HepG2 (cell line): Measurements from ENCODE around the gene IFITM10. TPM values are rescaled to one million over a fixed set of nuclear protein-coding genes. Genes with fewer than 3 reads are reported as not detected.
"Not testable (repeated sequence)": the region's sequence is repeated elsewhere in the genome, so short reads cannot be mapped to it uniquely, and the experiment has no call there.

Experiments
- ATAC-seq: fragments of 200-7000 bp; cut with Tn5 transposase; 3 replicates; pipeline ENCODE4 v1.9.1; 2020; ENCODE audit warnings: mild to moderate bottlenecking, moderate library complexity
- BruUV-seq: library from RNA; stranded (reverse); fragments of 400-500 nt; replicated peaks from 2 replicates; lab custom pipeline; 2021; lab: Mats Ljungman, UMichigan
- CTCF ChIA-PET: fragments of 300-600 bp; formaldehyde crosslinking; extraction: SDS; loops from one replicate; lab custom pipeline; 2021; ENCODE audit warnings: low total read pairs, inconsistent platforms, low intra/inter-chr PET ratio; lab: Yijun Ruan, JAX
- POLR2A ChIA-PET: fragments of 350-600 bp; sonication (Branson Sonifier 250); formaldehyde crosslinking; loops from one replicate; lab custom pipeline; 2020; ENCODE audit warnings: antibody characterized with exemption, inconsistent platforms; lab: Yijun Ruan, JAX
- DNase-seq: peaks from one replicate; pipeline ENCODE4 v3.0.0-alpha.2; 2015; ENCODE audit warnings: low spot score
- FAIRE-seq: peaks from 3 replicates; lab custom pipeline; 2011; peaks lifted over from hg19 to GRCh38; lab: Jason Lieb, UNC
- H2AFZ ChIP-seq: one replicate; pipeline ENCODE4 v1.6.1; 2011; ENCODE audit warnings: low read length, inconsistent platforms
- H3K27ac ChIP-seq: fragments of 300-600 bp; 3 replicates; pipeline ENCODE4 v1.8.0; 2011; ENCODE audit warnings: mixed run types, mild to moderate bottlenecking, mixed read lengths, low read length, inconsistent platforms; ENCODE audit not compliant: insufficient read depth; ENCODE audit errors: extremely low read length
- H3K27me3 ChIP-seq, 2 experiments: fragments of 200-600 bp in 1 of 2; 2 replicates in 1 of 2; 3 replicates in 1 of 2; pipeline versions ENCODE4 v1.6.0 to v1.8.0; 2011; ENCODE audit warnings: low read length in 2 of 2, mild to moderate bottlenecking in 2 of 2, moderate library complexity in 2 of 2, inconsistent platforms in 1 of 2; ENCODE audit not compliant: insufficient read depth in 2 of 2, control insufficient read depth in 1 of 2
- H3K36me3 ChIP-seq, 2 experiments: fragments of 200-600 bp in 1 of 2; replicated peaks in 1 of 2; 2 replicates in 1 of 2; 3 replicates in 1 of 2; pipeline versions ENCODE4 v1.5.1 to v1.8.0; 2011; ENCODE audit warnings: low read length in 2 of 2, inconsistent platforms in 1 of 2; ENCODE audit not compliant: insufficient read depth in 2 of 2, control insufficient read depth in 1 of 2
- H3K4me1 ChIP-seq: 2 replicates; pipeline ENCODE4 v1.5.1; 2012; ENCODE audit warnings: low read length, inconsistent platforms; ENCODE audit not compliant: insufficient read depth
- H3K4me2 ChIP-seq: 2 replicates; pipeline ENCODE4 v1.6.0; 2011; ENCODE audit warnings: low read depth, low read length, inconsistent platforms
- H3K4me3 ChIP-seq, 3 experiments: fragments of 200-600 bp in 1 of 3; sonication (generic), shearing (Covaris generic) in 1 of 3; replicated peaks in 1 of 3; 2 replicates each; pipeline ENCODE4 v1.5.1; 2011 to 2016; ENCODE audit warnings: low read length in 3 of 3, inconsistent platforms in 2 of 3, low read depth in 2 of 3, mild to moderate bottlenecking in 2 of 3, control low read depth in 1 of 3, mixed read lengths in 1 of 3; ENCODE audit not compliant: insufficient read depth in 1 of 3
- H3K79me2 ChIP-seq: one replicate; pipeline ENCODE4 v1.6.1; 2011; ENCODE audit warnings: low read length, inconsistent platforms; ENCODE audit not compliant: insufficient read depth
- H3K9ac ChIP-seq: 2 replicates; pipeline ENCODE4 v1.6.0; 2011; ENCODE audit warnings: mild to moderate bottlenecking, low read depth, low read length, inconsistent platforms; ENCODE audit not compliant: insufficient read depth
- H3K9me3 ChIP-seq: 2 replicates; pipeline ENCODE4 v1.5.1; 2012; ENCODE audit warnings: mild to moderate bottlenecking, low read length
- H4K20me1 ChIP-seq: 2 replicates; pipeline ENCODE4 v1.6.0; 2011; ENCODE audit warnings: inconsistent platforms, mild to moderate bottlenecking, low read length, moderate library complexity; ENCODE audit not compliant: insufficient read depth
- ESRRA ChIP-seq: sonication (generic); formaldehyde crosslinking; IDR thresholded peaks from 2 replicates; pipeline ENCODE4 v1.5.1; 2020; ENCODE audit warnings: mild to moderate bottlenecking, low read depth, missing genetic modification reagents
- KDM2A ChIP-seq: sonication (generic); formaldehyde crosslinking; IDR thresholded peaks from 2 replicates; pipeline ENCODE4 v1.4.0; 2020; ENCODE audit warnings: low read depth, missing genetic modification reagents, borderline replicate concordance
- ZBTB40 ChIP-seq, 2 experiments: fragments of 450-650 bp in 1 of 2; sonication (generic) in 1 of 2; formaldehyde crosslinking in 1 of 2; IDR thresholded peaks; 2 replicates each; pipeline versions ENCODE4 v1.6.1 to v1.8.0; 2016 to 2022; ENCODE audit warnings: antibody characterized with exemption in 1 of 2, mild to moderate bottlenecking in 1 of 2, missing genetic modification reagents in 1 of 2
- ZNF281 ChIP-seq: sonication (generic); formaldehyde crosslinking; IDR thresholded peaks from 2 replicates; pipeline ENCODE4 v1.4.0; 2020; ENCODE audit warnings: missing genetic modification reagents, borderline replicate concordance
- WGBS: methylation state at CpG from one replicate; pipeline ENCODE4 v1.1.6; 2017; ENCODE audit warnings: low lambda C conversion rate; 5-methylcytosine and 5-hydroxymethylcytosine counted together
- in situ Hi-C: cut with HindIII; loops from 2 replicates; pipeline ENCODE4 v1.10.0; 2017; ENCODE audit warnings: low pct_unique_long_range_greater_than_20kb; ENCODE audit not compliant: extremely low pct_ligation_motif_present
- intact Hi-C: fragments of 100-400 bp; cut with micrococcal nuclease; formaldehyde crosslinking; loops from one replicate; pipeline ENCODE4 v1.10.0; 2022; ENCODE audit not compliant: unreplicated experiment
- polyA plus RNA-seq, 8 experiments: library from polyadenylated mRNA; depleted of rRNA in 3 of 8; stranded (reverse) in 7 of 8; unstranded in 1 of 8; fragments of >200 nt; fragmentation: Illumina TruSeq in 4 of 8; extraction: Trizol in 4 of 8; gene quantifications; 2 replicates each; pipeline versions ENCODE4 v1.2.1 to v1.2.3, GENCODE V29; 2011 to 2016; ENCODE audit warnings: low read depth in 4 of 8, missing spikeins in 1 of 8, mixed read lengths in 1 of 8; ENCODE audit not compliant: insufficient read depth in 1 of 8
- total RNA-seq, 5 experiments: library from RNA; depleted of rRNA; stranded (reverse); fragments of >200 nt; fragmentation: Illumina TruSeq; extraction: Trizol; gene quantifications; 2 replicates each; pipeline ENCODE4 v1.2.3, GENCODE V29; 2016; ENCODE audit warnings: low read depth in 1 of 5

The IFITM10 gene
- total and polyA plus RNA-seq, 2 of the 13 experiments (the other 11 are each of a cell fraction or from before 2014, with no cell fraction given), result 0.09 to 0.13 TPM

- H4K20me1 ChIP-seq; H3K27me3 ChIP-seq; H3K79me2 ChIP-seq; CTCF ChIA-PET; H3K36me3 ChIP-seq; H2AFZ ChIP-seq; H3K9me3 ChIP-seq; BruUV-seq; TF ChIP-seq ZBTB40 (IDR thresholded peaks at IDR 0.05): not testable (repeated sequence)
- FAIRE-seq (peak; percentile 100), DNase-seq (peak; percentile 87), ATAC-seq (peak; percentile 58)
- Histone ChIP-seq H3K9ac (peak overlapping the region; percentile 100), H3K4me3 (peak overlapping the region in 1 of 3 experiments; percentile 86; a peak in 2 of 6 replicates), H3K27ac (peak overlapping the region; percentile 100), H3K4me1 (peaks cover 74% of the 10 kb centered on the region), H3K4me2 (peak overlapping the region; percentile 100)
- in situ Hi-C loops (loop anchor here (5.0 kb wide), 1 partner anchor 32 kb away; no protein-coding TSS in a partner anchor), intact Hi-C loops (loop anchor here (2.0 kb wide), 1 partner anchor 13 kb away; no protein-coding TSS in a partner anchor)
- WGBS, result 48% methylated on average over 8 of the region's 32 CpGs
- POLR2A ChIA-PET, result interaction anchor here (0.6 to 5.5 kb wide), 7 partner anchors 8 to 299 kb away, joined by 3 to 141 read pairs (median 54); no protein-coding TSS in a partner anchor
- TF ChIP-seq ZBTB40 (CRISPR knock-in tag; IDR thresholded peaks at IDR 0.05) (peak; percentile 11; the same call in 1 of the 2 replicates), KDM2A (peak; percentile 77), ZNF281 (CRISPR knock-in tag) (peak; percentile 79), ESRRA (CRISPR knock-in tag) (peak; percentile 83; the same call in 1 of the 2 replicates)
Measured at GRCh38 chr11:1689250-1690166, 60.9 kb downstream of the IFITM10 start.
